HFFc6 (cell line): ENCODE measurements around the gene KCNQ1. TPM values are rescaled to one million over a fixed set of nuclear protein-coding genes. Genes with fewer than 3 reads are reported as not detected.

ENCODE experiments used
- DNase-seq: peaks from one replicate; pipeline ENCODE4 v3.0.0-alpha.2; 2018
- H3K27ac Mint-ChIP-seq: 2 replicates; pipeline ENCODE4 v1.8.0; 2020; ENCODE audit warnings: mild to moderate bottlenecking, mixed read lengths
- H3K27me3 Mint-ChIP-seq: 2 replicates; pipeline ENCODE4 v1.8.0; 2021; ENCODE audit warnings: mild to moderate bottlenecking, moderate library complexity, mixed read lengths; ENCODE audit not compliant: insufficient read depth
- H3K36me3 Mint-ChIP-seq: 2 replicates; pipeline ENCODE4 v1.8.0; 2021; ENCODE audit warnings: low read depth, mixed read lengths
- H3K4me1 Mint-ChIP-seq: 2 replicates; pipeline ENCODE4 v1.8.0; 2020; ENCODE audit warnings: low read depth, mixed read lengths
- H3K4me3 Mint-ChIP-seq: 2 replicates; pipeline ENCODE4 v1.8.0; 2020; ENCODE audit warnings: mild to moderate bottlenecking, moderate library complexity, mixed read lengths
- H3K9me3 Mint-ChIP-seq: 2 replicates; pipeline ENCODE4 v1.8.0; 2020; ENCODE audit warnings: mild to moderate bottlenecking, mixed read lengths
- total RNA-seq, 6 experiments: library from RNA; stranded (reverse); fragmentation: NEBNext Ultra II Directional; extraction: Animal tissue kit (Norgen Biotek cat#: 25700); gene quantifications; 2 replicates in 1 of 6; 3 replicates in 5 of 6; pipeline ENCODE4 v1.2.3, GENCODE V29; 2021
- TF ChIP-seq, protein P1 (sequence below): fragments of 200-600 bp; sonication (generic); IDR thresholded peaks from 2 replicates; pipeline ENCODE4 v1.5.0; 2021; ENCODE audit warnings: antibody characterized with exemption, mild to moderate bottlenecking

KCNQ1 gene
- total RNA-seq, 6 experiments from 2014 or later: not detected

DNA sequence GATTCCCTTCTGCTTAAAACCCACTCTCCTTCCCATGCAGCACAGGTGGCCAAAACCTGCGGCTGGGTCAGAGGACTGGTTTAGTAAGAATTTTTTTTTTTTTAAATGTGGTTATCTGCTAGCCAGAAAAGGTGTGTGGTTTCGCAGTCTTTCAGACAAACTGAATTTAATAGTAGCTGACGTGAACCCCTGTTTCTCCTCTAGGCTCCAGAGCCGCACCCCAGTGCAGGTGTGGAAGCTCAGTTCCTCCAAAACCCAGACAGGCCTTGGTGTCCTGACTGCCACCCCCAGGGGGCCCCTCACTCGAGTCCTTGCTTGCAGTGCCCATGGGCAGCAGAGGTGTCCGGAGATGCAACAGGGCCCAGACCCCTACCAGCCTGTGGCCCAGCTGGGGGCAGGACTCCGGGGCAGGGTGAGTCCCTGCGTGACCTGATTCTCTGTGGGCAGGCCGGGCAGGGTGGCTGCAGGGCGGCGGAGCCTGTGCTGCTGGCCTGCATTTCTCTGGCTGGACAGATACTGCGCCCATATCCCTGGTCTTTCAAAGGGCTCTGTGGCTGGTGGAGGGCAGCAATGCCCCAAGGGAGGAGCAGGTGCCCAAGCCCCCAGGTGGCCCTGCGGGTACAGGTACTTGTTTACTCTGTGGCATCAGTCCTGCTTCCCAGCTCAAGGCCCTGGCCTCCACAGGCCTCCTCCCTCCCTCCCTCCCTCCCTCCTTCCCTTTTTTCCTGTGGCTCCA, 15.2 kb downstream of the KCNQ1 start:
- Mint-ChIP-seq H3K27me3 (peaks cover 32% of the 10 kb centered on the region), H3K27ac (no peak overlapping the region), H3K9me3 (no peaks in the 10 kb centered on the region), H3K36me3 (no peaks in the 10 kb centered on the region), H3K4me1 (no peaks in the 10 kb centered on the region), H3K4me3 (no peak overlapping the region)
- TF ChIP-seq, protein P1, sequence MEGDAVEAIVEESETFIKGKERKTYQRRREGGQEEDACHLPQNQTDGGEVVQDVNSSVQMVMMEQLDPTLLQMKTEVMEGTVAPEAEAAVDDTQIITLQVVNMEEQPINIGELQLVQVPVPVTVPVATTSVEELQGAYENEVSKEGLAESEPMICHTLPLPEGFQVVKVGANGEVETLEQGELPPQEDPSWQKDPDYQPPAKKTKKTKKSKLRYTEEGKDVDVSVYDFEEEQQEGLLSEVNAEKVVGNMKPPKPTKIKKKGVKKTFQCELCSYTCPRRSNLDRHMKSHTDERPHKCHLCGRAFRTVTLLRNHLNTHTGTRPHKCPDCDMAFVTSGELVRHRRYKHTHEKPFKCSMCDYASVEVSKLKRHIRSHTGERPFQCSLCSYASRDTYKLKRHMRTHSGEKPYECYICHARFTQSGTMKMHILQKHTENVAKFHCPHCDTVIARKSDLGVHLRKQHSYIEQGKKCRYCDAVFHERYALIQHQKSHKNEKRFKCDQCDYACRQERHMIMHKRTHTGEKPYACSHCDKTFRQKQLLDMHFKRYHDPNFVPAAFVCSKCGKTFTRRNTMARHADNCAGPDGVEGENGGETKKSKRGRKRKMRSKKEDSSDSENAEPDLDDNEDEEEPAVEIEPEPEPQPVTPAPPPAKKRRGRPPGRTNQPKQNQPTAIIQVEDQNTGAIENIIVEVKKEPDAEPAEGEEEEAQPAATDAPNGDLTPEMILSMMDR: peak; percentile 7; the same call in 1 of the 2 replicates
- DNase-seq: no peak

GRCh38 chr11:2460540-2461252, 15.9 kb downstream of the KCNQ1 start:
- H3K27ac Mint-ChIP-seq: no peak overlapping the region
- H3K9me3 Mint-ChIP-seq: no peaks in the 10 kb centered on the region
- no peak overlapping the region for H3K4me3 Mint-ChIP-seq
- no peaks in the 10 kb centered on the region for H3K36me3 Mint-ChIP-seq
- H3K27me3 Mint-ChIP-seq: peaks cover 31% of the 10 kb centered on the region
- no peak for DNase-seq
- TF ChIP-seq, protein P1: no peak
- H3K4me1 Mint-ChIP-seq: no peaks in the 10 kb centered on the region

DNA sequence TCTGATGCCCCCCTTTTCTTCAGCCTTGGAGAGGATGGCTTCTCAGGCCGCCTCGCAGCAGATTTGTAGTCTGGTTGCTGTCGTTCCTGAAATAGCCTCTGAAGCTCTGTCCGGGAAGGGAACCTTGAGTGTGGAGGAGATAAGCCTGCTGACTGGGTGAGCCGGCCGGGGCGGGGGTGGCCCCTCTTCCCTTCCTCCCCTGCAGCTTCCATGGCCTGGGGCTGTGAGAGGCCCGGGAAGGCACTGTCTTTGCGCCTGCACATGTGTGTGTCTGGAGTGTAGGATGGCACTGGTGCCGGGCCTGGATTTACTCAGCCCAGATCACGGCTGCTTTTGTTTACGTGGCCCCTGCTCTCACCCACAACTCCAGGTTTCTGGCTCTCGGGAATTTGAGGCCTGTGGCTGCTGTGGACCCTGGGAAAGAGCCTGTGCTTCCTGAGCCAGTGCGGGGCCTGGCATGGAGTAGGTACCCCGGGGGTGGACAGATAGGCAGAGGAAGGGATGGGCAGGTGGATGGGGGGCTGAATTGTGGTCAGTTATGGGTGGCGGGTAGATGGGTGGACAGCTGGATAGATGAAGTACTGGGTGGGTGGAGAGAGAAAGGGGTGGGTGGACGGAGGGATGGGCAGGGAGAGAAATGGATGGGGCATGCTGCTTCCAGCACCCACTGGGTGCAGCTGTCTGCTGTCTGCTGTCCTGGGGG, 16.6 kb downstream of the KCNQ1 start:
- Mint-ChIP-seq H3K27ac (no peak overlapping the region), H3K4me3 (no peak overlapping the region), H3K4me1 (no peaks in the 10 kb centered on the region), H3K27me3 (peaks cover 36% of the 10 kb centered on the region), H3K9me3 (no peaks in the 10 kb centered on the region), H3K36me3 (no peaks in the 10 kb centered on the region)
- no peak for DNase-seq
- TF ChIP-seq, protein P1: no peak

DNA sequence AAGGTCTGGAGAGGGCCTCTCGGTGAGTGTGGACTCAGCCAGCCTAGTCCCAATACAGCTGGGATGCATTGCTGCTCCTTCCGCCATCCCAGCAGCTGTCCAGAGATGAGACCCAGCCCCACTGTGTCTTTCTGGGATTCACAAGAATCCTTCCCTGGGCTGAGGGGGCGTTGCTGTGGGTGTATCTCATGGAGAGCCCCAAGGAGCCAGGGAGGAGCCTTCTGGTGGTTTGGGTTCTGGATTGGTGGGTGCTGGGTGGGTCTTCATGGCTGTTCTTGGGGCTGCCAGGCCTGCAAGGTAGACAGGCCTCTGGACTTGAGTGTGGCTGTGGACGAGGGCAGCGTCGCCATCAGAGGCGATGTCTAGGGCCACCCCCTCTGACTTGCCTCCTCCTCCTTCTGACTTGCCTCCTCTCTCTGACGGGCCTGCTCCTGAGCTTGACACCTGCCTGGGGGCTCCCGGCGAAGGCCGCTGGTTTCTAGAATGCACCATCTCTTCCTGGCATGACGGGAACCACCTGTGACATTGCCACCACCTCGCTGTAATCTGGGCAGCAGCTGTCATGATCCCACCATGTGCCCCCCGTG, 17.2 kb downstream of the KCNQ1 start:
- H3K9me3 Mint-ChIP-seq: no peaks in the 10 kb centered on the region
- H3K27ac Mint-ChIP-seq: no peak overlapping the region
- H3K36me3 Mint-ChIP-seq: no peaks in the 10 kb centered on the region
- no peak for DNase-seq
- H3K27me3 Mint-ChIP-seq: peaks cover 38% of the 10 kb centered on the region
- TF ChIP-seq, protein P1: no peak
- no peak overlapping the region for H3K4me3 Mint-ChIP-seq
- no peaks in the 10 kb centered on the region for H3K4me1 Mint-ChIP-seq

DNA sequence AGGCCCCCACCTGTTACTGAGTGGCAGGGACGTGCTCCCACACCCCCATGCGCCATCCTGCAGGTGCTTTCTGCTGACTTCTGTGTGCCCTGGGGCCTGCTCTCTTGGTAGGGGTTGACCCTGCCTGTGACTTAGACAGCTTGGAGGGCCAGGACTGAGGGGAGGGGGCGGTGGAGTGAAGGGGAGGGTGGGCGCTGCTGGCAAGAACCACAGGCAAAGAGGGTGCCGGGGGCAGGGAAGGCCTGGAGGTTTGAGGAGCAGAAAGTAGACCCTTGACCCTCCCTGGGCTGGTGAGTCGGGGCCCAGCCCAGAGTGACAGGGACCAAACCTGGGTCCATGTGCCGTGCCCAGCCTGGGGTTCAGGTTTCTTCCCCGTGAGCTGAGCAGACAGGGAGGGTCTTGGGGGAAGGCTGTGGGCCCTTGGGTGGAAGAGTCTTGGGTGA, 17.8 kb downstream of the KCNQ1 start:
- no peak overlapping the region for H3K27ac Mint-ChIP-seq
- H3K9me3 Mint-ChIP-seq: no peaks in the 10 kb centered on the region
- DNase-seq: no peak
- TF ChIP-seq, protein P1: no peak
- H3K36me3 Mint-ChIP-seq: no peaks in the 10 kb centered on the region
- no peak overlapping the region for H3K4me3 Mint-ChIP-seq
- H3K4me1 Mint-ChIP-seq: no peaks in the 10 kb centered on the region
- H3K27me3 Mint-ChIP-seq: peaks cover 38% of the 10 kb centered on the region
